Activated CD8-positive, alpha-beta memory T cell treated with anti-CD3 and anti-CD28 coated beads for 36 hours (primary cell): ENCODE results near the gene FAM170A. TPM values are rescaled to one million over a fixed set of nuclear protein-coding genes. Genes with fewer than 3 reads are reported as not detected.

ENCODE experiments used
- total RNA-seq, 2 experiments: library from RNA; stranded (reverse); gene quantifications; one replicate each; pipeline ENCODE4 v1.2.3, GENCODE V29; 2021

FAM170A gene
- total RNA-seq, 2 experiments from 2014 or later: not detected

Other genes starting within 250 kb of the FAM170A start
- 10 to 100 TPM; 78.6 to 87.8 TPM for gene HSD17B4, start 177.1 kb upstream of the FAM170A start, total RNA-seq